Keratinocyte (primary cell): ENCODE data around the gene IDH3B. TPM values are rescaled to one million over a fixed set of nuclear protein-coding genes. Genes with fewer than 3 reads are reported as not detected.

Experiments
- DNase-seq: peaks from one replicate; pipeline ENCODE4 v3.0.0-alpha.2; 2011; ENCODE audit warnings: low read depth, missing footprints, low spot score
- FAIRE-seq: peaks from 2 replicates; lab custom pipeline; 2011; peaks lifted over from hg19 to GRCh38; lab: Jason Lieb, UNC
- H2AFZ ChIP-seq: 2 replicates; pipeline ENCODE4 v1.6.0; 2012; ENCODE audit warnings: low read length, control low read depth, inconsistent platforms; ENCODE audit not compliant: control insufficient read depth
- H3K27ac ChIP-seq: 2 replicates; pipeline ENCODE4 v1.5.1; 2011; ENCODE audit warnings: low read length; ENCODE audit not compliant: control insufficient read depth, insufficient read depth
- H3K27me3 ChIP-seq: 3 replicates; pipeline ENCODE4 v1.6.0; 2011; ENCODE audit warnings: low read length; ENCODE audit not compliant: control insufficient read depth, insufficient read depth; ENCODE audit errors: extremely low read depth
- H3K36me3 ChIP-seq, 2 experiments: 2 replicates in 1 of 2; 3 replicates in 1 of 2; pipeline ENCODE4 v1.5.1; 2011; ENCODE audit warnings: low read length in 2 of 2, mild to moderate bottlenecking in 1 of 2; ENCODE audit not compliant: control insufficient read depth in 2 of 2, insufficient read depth in 2 of 2; ENCODE audit errors: extremely low read depth in 1 of 2
- H3K4me1 ChIP-seq: 3 replicates; pipeline ENCODE4 v1.5.1; 2011; ENCODE audit warnings: low read length; ENCODE audit not compliant: control insufficient read depth, insufficient read depth; ENCODE audit errors: extremely low read depth
- H3K4me2 ChIP-seq: 3 replicates; pipeline ENCODE4 v1.6.0; 2011; ENCODE audit warnings: low read depth, low read length; ENCODE audit not compliant: control insufficient read depth, insufficient read depth; ENCODE audit errors: extremely low read depth
- H3K4me3 ChIP-seq, 3 experiments: fragments of 200-600 bp in 1 of 3; sonication (generic) in 1 of 3; 2 replicates in 2 of 3; 3 replicates in 1 of 3; pipeline ENCODE4 v1.5.1; 2011 to 2016; ENCODE audit warnings: low read length in 3 of 3, mild to moderate bottlenecking in 3 of 3, control low read depth in 2 of 3, inconsistent platforms in 1 of 3, low read depth in 1 of 3, mixed read lengths in 1 of 3, mixed run types in 1 of 3, moderate library complexity in 1 of 3; ENCODE audit not compliant: control insufficient read depth in 2 of 3, insufficient read depth in 2 of 3; ENCODE audit errors: extremely low read depth in 1 of 3
- H3K79me2 ChIP-seq: 2 replicates; pipeline ENCODE4 v1.6.0; 2012; ENCODE audit warnings: low read length; ENCODE audit not compliant: control insufficient read depth, insufficient read depth
- H3K9ac ChIP-seq: 3 replicates; pipeline ENCODE4 v1.6.0; 2011; ENCODE audit warnings: low read length; ENCODE audit not compliant: control insufficient read depth, insufficient read depth; ENCODE audit errors: extremely low read depth
- H3K9me1 ChIP-seq: 3 replicates; pipeline ENCODE4 v1.6.0; 2011; ENCODE audit warnings: low read length; ENCODE audit not compliant: control insufficient read depth, insufficient read depth; ENCODE audit errors: extremely low read depth
- H3K9me3 ChIP-seq: 2 replicates; pipeline ENCODE4 v1.5.1; 2012; ENCODE audit warnings: low read depth, low read length; ENCODE audit not compliant: control insufficient read depth
- H4K20me1 ChIP-seq: 3 replicates; pipeline ENCODE4 v1.6.0; 2011; ENCODE audit warnings: low read length; ENCODE audit not compliant: control insufficient read depth, insufficient read depth; ENCODE audit errors: extremely low read depth
- CTCF ChIP-seq, 3 experiments: IDR thresholded peaks in 1 of 3; conservative IDR thresholded peaks in 1 of 3; optimal IDR thresholded peaks in 1 of 3; 2 replicates in 2 of 3; 3 replicates in 1 of 3; pipeline versions ENCODE3 to v1.5.1; 2011; ENCODE audit warnings: low read length in 3 of 3, mild to moderate bottlenecking in 3 of 3, moderate library complexity in 2 of 3, control low read depth in 1 of 3, inconsistent platforms in 1 of 3; ENCODE audit not compliant: insufficient read depth in 2 of 3; ENCODE audit errors: extremely low read depth in 1 of 3
- EZH2 ChIP-seq: IDR thresholded peaks from one replicate; pipeline ENCODE4 v1.6.1; 2012; ENCODE audit warnings: inconsistent platforms, mild to moderate bottlenecking, low read length, moderate library complexity
- dilution Hi-C: fragments of 300-500 bp; cut with MboI; formaldehyde crosslinking; loops from one replicate; pipeline ENCODE4 v1.7.0; 2020; ENCODE audit warnings: low sequenced_read_pairs; ENCODE audit not compliant: extremely low pct_ligation_motif_present
- polyA plus RNA-seq, 5 experiments: library from polyadenylated mRNA; depleted of rRNA in 3 of 5; stranded (reverse) in 3 of 5; stranded (forward) in 1 of 5; unstranded in 1 of 5; fragments of >200 nt; gene quantifications; 1 replicate in 1 of 5; 2 replicates in 3 of 5; 3 replicates in 1 of 5; pipeline versions ENCODE4 v1.2.1 to v1.2.3, GENCODE V29; 2011 to 2012; ENCODE audit warnings: missing spikeins in 2 of 5, low read depth in 1 of 5, low replicate concordance in 1 of 5
- small RNA-seq, 3 experiments: library from RNA; depleted of rRNA; stranded (forward); fragments of <200 nt; gene quantifications; one replicate each; pipeline ENCODE3, GENCODE V24; 2012; ENCODE audit warnings: low read depth in 3 of 3, low replicate concordance in 1 of 3; ENCODE audit not compliant: insufficient read length in 3 of 3

IDH3B gene
- polyA plus RNA-seq, 1 donor (not counting 4 experiments of a cell fraction or from before 2014, with no cell fraction given), result 131 TPM

DNA sequence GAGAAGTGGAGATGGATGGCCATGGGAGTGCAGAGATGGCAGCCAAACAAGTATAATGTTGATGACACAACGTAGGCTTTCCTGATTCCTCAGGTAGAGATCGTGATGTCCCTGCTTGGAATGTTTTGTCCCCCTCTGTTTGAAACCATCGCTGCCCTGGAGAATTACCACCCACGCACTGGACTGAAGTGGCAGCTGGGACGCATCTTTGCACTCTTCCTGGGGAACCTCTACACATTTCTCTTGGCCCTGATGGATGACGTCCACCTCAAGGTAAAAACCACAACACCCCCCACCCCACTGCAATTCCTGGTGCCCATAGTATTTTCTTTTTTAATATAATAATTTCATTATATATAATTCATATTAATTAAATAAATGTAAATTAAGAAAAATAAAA is 53.7 kb downstream of the IDH3B start:
- no peaks in the 10 kb centered on the region for H3K36me3 ChIP-seq
- DNase-seq (no peak), FAIRE-seq (no peak)
- H3K79me2 ChIP-seq, result no peaks in the 10 kb centered on the region
- dilution Hi-C loops, result no loop called here
- peaks cover 6% of the 10 kb centered on the region for H3K27me3 ChIP-seq
- no peak overlapping the region for H2AFZ ChIP-seq
- H3K4me3 ChIP-seq, result no peak overlapping the region
- no peaks in the 10 kb centered on the region for H3K9me3 ChIP-seq
- no peak for TF ChIP-seq EZH2
- TF ChIP-seq CTCF (optimal IDR thresholded peaks at IDR 0.05 in 1 of 3, IDR thresholded peaks at IDR 0.05 in 1 of 3, conservative IDR thresholded peaks at IDR 0.05 in 1 of 3; ENCODE audit: extremely low read depth in 1 of 3, insufficient read depth in 2 of 3, low read length in 3 of 3), result no peak
- no peaks in the 10 kb centered on the region for H3K9me1 ChIP-seq
- H4K20me1 ChIP-seq, result no peaks in the 10 kb centered on the region
- H3K9ac ChIP-seq, result no peak overlapping the region
- no peaks in the 10 kb centered on the region for H3K4me1 ChIP-seq
- no peak overlapping the region for H3K4me2 ChIP-seq
- H3K27ac ChIP-seq, result no peak overlapping the region

Small RNAs within 50 kb of the gene (small RNA-seq; reads per million reads assigned to genes)
- gene SNORA51, result 0 reads per million in 3 experiments
- gene SNORD110, result 0 reads per million in 3 experiments
- 0 reads per million in 3 experiments for gene SNORD56
- gene SNORD57, result 0 reads per million in 3 experiments
- 0 reads per million in 3 experiments for gene SNORD86

Other genes with a start within 250 kb of the IDH3B start
- gene SNRPB, start 193.4 kb downstream of the IDH3B start, polyA plus RNA-seq, result 149 to 209 TPM (median 199 TPM) in 3 replicates
- 9.0 to 12.2 TPM (median 11.7 TPM) in 3 replicates for gene ZNF343, start 155.3 kb downstream of the IDH3B start, polyA plus RNA-seq
- gene TMC2, start 127.6 kb downstream of the IDH3B start, polyA plus RNA-seq, result not detected in 3 replicates
- gene NOP56, start 11.6 kb downstream of the IDH3B start, polyA plus RNA-seq, result 193 to 300 TPM (median 242 TPM) in 3 replicates
- gene EBF4, start 28.6 kb upstream of the IDH3B start, polyA plus RNA-seq, result 0.12 to 0.17 TPM in 2 of 3 replicates, not detected in the other
- gene CPXM1, start 136.4 kb upstream of the IDH3B start, polyA plus RNA-seq, result not detected in 3 replicates
- gene C20orf141, start 150.8 kb upstream of the IDH3B start, polyA plus RNA-seq, result not detected in 3 replicates
- gene TMEM239, start 152.1 kb upstream of the IDH3B start, polyA plus RNA-seq, result not detected in 3 replicates
- gene PCED1A, start 176.4 kb upstream of the IDH3B start, polyA plus RNA-seq, result 4.7 to 9.9 TPM (median 5.6 TPM) in 3 replicates
- 22.7 to 28.7 TPM (median 25.2 TPM) in 3 replicates for gene VPS16, start 176.5 kb upstream of the IDH3B start, polyA plus RNA-seq
- 39.9 to 61.2 TPM (median 53.3 TPM) in 3 replicates for gene PTPRA, start 209.3 kb upstream of the IDH3B start, polyA plus RNA-seq